ENCODE results near the gene DNASE1L3. TPM values are rescaled to one million over a fixed set of nuclear protein-coding genes. Genes with fewer than 3 reads are reported as not detected.

Gene DNASE1L3
- total RNA-seq (1 to 10 TPM; 3.7 to 7.5 TPM), polyA plus RNA-seq (ENCODE audit: insufficient read length in 2 of 2) (under 1 TPM; 0.59 TPM)
- long read RNA-seq, donor 1 = 0 reads
- long read RNA-seq, donor 2 = 0 reads
- long read RNA-seq, donor 3 = 0 reads
- long read RNA-seq, donor 4, partial matches to known transcripts = 0 of 1 reads
- long read RNA-seq, donor 4, other reads (novel, unspliced or antisense) = 0 of 1 reads

GRCh38 chr3:58210761-58211460 is at the start of gene DNASE1L3:
TSS of gene DNASE1L3 (minus strand) at chr3:58210972. CDS start at chr3:58210906, 66 bp downstream.
- no peak within 1 kb of the TSS for H3K27ac ChIP-seq (ENCODE audit: low read depth, low read length)
- WGBS (ENCODE audit: insufficient coverage) = 82% methylated on average over 14 of the region's 14 CpGs

GRCh38 chr3:58260261-58260731 is 49.5 kb upstream of the DNASE1L3 start:
- Histone ChIP-seq H3K36me3 (ENCODE audit: control insufficient read depth, insufficient read depth, low read length) (peaks cover 5% of the 10 kb centered on the region), H3K9me3 (ENCODE audit: control insufficient read depth, insufficient read depth, low read length) (no peaks in the 10 kb centered on the region), H3K27me3 (ENCODE audit: control insufficient read depth, insufficient read depth, low read length) (no peaks in the 10 kb centered on the region), H3K4me3 (ENCODE audit: low read depth, low read length) (no peak overlapping the region), H3K4me1 (ENCODE audit: control insufficient read depth, insufficient read depth, low read length) (no peaks in the 10 kb centered on the region), H3K27ac (ENCODE audit: low read depth, low read length) (no peak overlapping the region)
- 66% methylated on average over 5 of the region's 6 CpGs for WGBS (ENCODE audit: insufficient coverage)
- DNase-seq (ENCODE audit: low read depth in 4 of 6, low spot score in 6 of 6) = peak in 2 of 6 donors; percentile 25 to 51

More at GRCh38 chr3:58210761-58211460, at the start of gene DNASE1L3:
- Histone ChIP-seq H3K27me3 (ENCODE audit: control insufficient read depth, insufficient read depth, low read length) (no peaks in the 10 kb centered on the region), H3K4me1 (ENCODE audit: control insufficient read depth, insufficient read depth, low read length) (no peaks in the 10 kb centered on the region), H3K9me3 (ENCODE audit: control insufficient read depth, insufficient read depth, low read length) (no peaks in the 10 kb centered on the region), H3K36me3 (ENCODE audit: control insufficient read depth, insufficient read depth, low read length) (no peaks in the 10 kb centered on the region), H3K4me3 (ENCODE audit: low read depth, low read length) (no peak within 1 kb of the TSS)
- DNase-seq (ENCODE audit: low read depth in 4 of 6, low spot score in 6 of 6) = no peak

GRCh38 chr3:58258392-58259055 is 47.8 kb upstream of the DNASE1L3 start:
- no peak for DNase-seq (ENCODE audit: low read depth in 4 of 6, low spot score in 6 of 6)
- Histone ChIP-seq H3K9me3 (ENCODE audit: control insufficient read depth, insufficient read depth, low read length) (no peaks in the 10 kb centered on the region), H3K36me3 (ENCODE audit: control insufficient read depth, insufficient read depth, low read length) (peaks cover 5% of the 10 kb centered on the region), H3K4me1 (ENCODE audit: control insufficient read depth, insufficient read depth, low read length) (no peaks in the 10 kb centered on the region), H3K27me3 (ENCODE audit: control insufficient read depth, insufficient read depth, low read length) (no peaks in the 10 kb centered on the region), H3K4me3 (ENCODE audit: low read depth, low read length) (no peak overlapping the region), H3K27ac (ENCODE audit: low read depth, low read length) (no peak overlapping the region)
- WGBS (ENCODE audit: insufficient coverage) = 87% methylated on average over 6 of the region's 10 CpGs

GRCh38 chr3:58256511-58256910 is 45.7 kb upstream of the DNASE1L3 start:
- H3K4me3 ChIP-seq (ENCODE audit: low read depth, low read length) = no peak overlapping the region
- no peaks in the 10 kb centered on the region for H3K9me3 ChIP-seq (ENCODE audit: control insufficient read depth, insufficient read depth, low read length)
- 93% methylated on average over 4 of the region's 4 CpGs for WGBS (ENCODE audit: insufficient coverage)
- no peak for DNase-seq (ENCODE audit: low read depth in 4 of 6, low spot score in 6 of 6)
- H3K27ac ChIP-seq (ENCODE audit: low read depth, low read length) = no peak overlapping the region
- H3K27me3 ChIP-seq (ENCODE audit: control insufficient read depth, insufficient read depth, low read length) = no peaks in the 10 kb centered on the region
- peaks cover 8% of the 10 kb centered on the region for H3K36me3 ChIP-seq (ENCODE audit: control insufficient read depth, insufficient read depth, low read length)
- peaks cover 7% of the 10 kb centered on the region for H3K4me1 ChIP-seq (ENCODE audit: control insufficient read depth, insufficient read depth, low read length)

GRCh38 chr3:58256061-58256460 is 45.3 kb upstream of the DNASE1L3 start:
- no peak overlapping the region for H3K4me3 ChIP-seq (ENCODE audit: low read depth, low read length)
- no peaks in the 10 kb centered on the region for H3K9me3 ChIP-seq (ENCODE audit: control insufficient read depth, insufficient read depth, low read length)
- H3K4me1 ChIP-seq (ENCODE audit: control insufficient read depth, insufficient read depth, low read length) = peaks cover 7% of the 10 kb centered on the region
- WGBS (ENCODE audit: insufficient coverage) = no CpG with 5 or more reads among the region's 1 CpG
- H3K36me3 ChIP-seq (ENCODE audit: control insufficient read depth, insufficient read depth, low read length) = peaks cover 8% of the 10 kb centered on the region
- DNase-seq (ENCODE audit: low read depth in 4 of 6, low spot score in 6 of 6) = no peak
- no peaks in the 10 kb centered on the region for H3K27me3 ChIP-seq (ENCODE audit: control insufficient read depth, insufficient read depth, low read length)
- no peak overlapping the region for H3K27ac ChIP-seq (ENCODE audit: low read depth, low read length)

GRCh38 chr3:58254144-58254543 is 43.4 kb upstream of the DNASE1L3 start:
- peak in 1 of 6 donors; percentile 16 for DNase-seq (ENCODE audit: low read depth in 4 of 6, low spot score in 6 of 6)
- WGBS (ENCODE audit: insufficient coverage) = 100% methylated on average over 1 of the region's 4 CpGs
- Histone ChIP-seq H3K27ac (ENCODE audit: low read depth, low read length) (no peak overlapping the region), H3K4me1 (ENCODE audit: control insufficient read depth, insufficient read depth, low read length) (peaks cover 19% of the 10 kb centered on the region), H3K36me3 (ENCODE audit: control insufficient read depth, insufficient read depth, low read length) (peaks cover 8% of the 10 kb centered on the region), H3K27me3 (ENCODE audit: control insufficient read depth, insufficient read depth, low read length) (no peaks in the 10 kb centered on the region), H3K4me3 (ENCODE audit: low read depth, low read length) (no peak overlapping the region), H3K9me3 (ENCODE audit: control insufficient read depth, insufficient read depth, low read length) (no peaks in the 10 kb centered on the region)

GRCh38 chr3:58251631-58252035 is 40.9 kb upstream of the DNASE1L3 start:
- WGBS (ENCODE audit: insufficient coverage) = no CpG with 5 or more reads among the region's 3 CpGs
- Histone ChIP-seq H3K4me1 (ENCODE audit: control insufficient read depth, insufficient read depth, low read length) (peaks cover 20% of the 10 kb centered on the region), H3K27me3 (ENCODE audit: control insufficient read depth, insufficient read depth, low read length) (no peaks in the 10 kb centered on the region), H3K36me3 (ENCODE audit: control insufficient read depth, insufficient read depth, low read length) (peaks cover 3% of the 10 kb centered on the region), H3K4me3 (ENCODE audit: low read depth, low read length) (no peak overlapping the region), H3K9me3 (ENCODE audit: control insufficient read depth, insufficient read depth, low read length) (no peaks in the 10 kb centered on the region), H3K27ac (ENCODE audit: low read depth, low read length) (no peak overlapping the region)
- DNase-seq (ENCODE audit: low read depth in 4 of 6, low spot score in 6 of 6) = peak in 4 of 6 donors; percentile 29 to 80 (median 58)

GRCh38 chr3:58250093-58250707 is 39.4 kb upstream of the DNASE1L3 start:
- H3K27me3 ChIP-seq (ENCODE audit: control insufficient read depth, insufficient read depth, low read length) = peaks cover 3% of the 10 kb centered on the region
- DNase-seq (ENCODE audit: low read depth in 4 of 6, low spot score in 6 of 6) = no peak
- H3K4me1 ChIP-seq (ENCODE audit: control insufficient read depth, insufficient read depth, low read length) = peaks cover 20% of the 10 kb centered on the region
- 60% methylated on average over 6 of the region's 8 CpGs for WGBS (ENCODE audit: insufficient coverage)
- peaks cover 3% of the 10 kb centered on the region for H3K36me3 ChIP-seq (ENCODE audit: control insufficient read depth, insufficient read depth, low read length)
- no peak overlapping the region for H3K4me3 ChIP-seq (ENCODE audit: low read depth, low read length)
- no peaks in the 10 kb centered on the region for H3K9me3 ChIP-seq (ENCODE audit: control insufficient read depth, insufficient read depth, low read length)
- no peak overlapping the region for H3K27ac ChIP-seq (ENCODE audit: low read depth, low read length)

- Histone ChIP-seq H3K4me1 (ENCODE audit: control insufficient read depth, insufficient read depth, low read length) (peaks cover 20% of the 10 kb centered on the region), H3K27me3 (ENCODE audit: control insufficient read depth, insufficient read depth, low read length) (peaks cover 3% of the 10 kb centered on the region), H3K4me3 (ENCODE audit: low read depth, low read length) (no peak overlapping the region), H3K9me3 (ENCODE audit: control insufficient read depth, insufficient read depth, low read length) (no peaks in the 10 kb centered on the region), H3K27ac (ENCODE audit: low read depth, low read length) (no peak overlapping the region), H3K36me3 (ENCODE audit: control insufficient read depth, insufficient read depth, low read length) (peaks cover 3% of the 10 kb centered on the region)
- peak in 2 of 6 donors; percentile 71 to 80 for DNase-seq (ENCODE audit: low read depth in 4 of 6, low spot score in 6 of 6)
- WGBS (ENCODE audit: insufficient coverage) = 39% methylated on average over 5 of the region's 7 CpGs
Measured at GRCh38 chr3:58249358-58250092, 38.8 kb upstream of the DNASE1L3 start.
